ENCODE data around the gene KAT8.
"Not testable (repeated sequence)": the region's sequence is repeated elsewhere in the genome, so short reads cannot be mapped to it uniquely, and the experiment has no call there.

The KAT8 gene

GRCh38 chr16:31128711-31129567 is 11.5 kb downstream of the KAT8 start:
- DNase-seq (ENCODE audit: low read depth) = no peak
- H3K4me3 ChIP-seq (ENCODE audit: low read depth, low read length) = no peak overlapping the region

DNA sequence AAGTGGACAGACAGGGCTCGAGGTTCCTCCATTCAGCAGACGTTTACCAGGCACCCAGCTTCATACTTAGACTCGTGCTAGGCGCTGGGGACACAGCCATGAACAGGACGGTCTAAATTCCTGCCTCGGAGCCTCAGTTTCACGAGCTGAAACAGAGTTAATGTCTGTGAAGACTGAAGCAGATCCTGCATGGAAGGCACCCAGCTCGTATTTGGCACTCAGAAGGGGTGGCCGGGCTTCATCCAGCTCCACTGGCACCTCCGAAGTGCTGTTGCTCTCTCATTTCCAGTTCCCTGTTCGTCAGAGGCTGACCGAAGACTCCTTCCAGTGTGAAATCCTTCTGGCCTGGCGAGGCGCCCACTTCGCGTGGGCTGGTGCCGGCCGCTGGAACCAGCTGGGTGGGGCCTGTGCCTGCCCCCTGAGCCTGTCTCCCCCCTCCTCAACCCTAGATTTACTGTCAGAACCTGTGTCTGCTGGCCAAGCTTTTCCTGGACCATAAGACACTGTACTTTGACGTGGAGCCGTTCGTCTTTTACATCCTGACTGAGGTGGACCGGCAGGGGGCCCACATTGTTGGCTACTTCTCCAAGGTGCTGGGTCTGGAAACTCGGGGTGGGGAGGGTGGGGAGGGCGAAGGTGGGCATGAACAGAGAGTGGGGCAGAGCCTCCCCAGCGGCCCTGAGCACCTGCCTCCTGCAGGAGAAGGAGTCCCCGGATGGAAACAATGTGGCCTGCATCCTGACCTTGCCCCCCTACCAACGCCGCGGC is 12.3 kb downstream of the KAT8 start:
- DNase-seq (ENCODE audit: low read depth) = no peak
- H3K4me3 ChIP-seq (ENCODE audit: low read depth, low read length) = no peak overlapping the region

GRCh38 chr16:31130336-31130891 is 12.9 kb downstream of the KAT8 start:
- DNase-seq (ENCODE audit: low read depth) = no peak
- no peak overlapping the region for H3K4me3 ChIP-seq (ENCODE audit: low read depth, low read length)

DNA sequence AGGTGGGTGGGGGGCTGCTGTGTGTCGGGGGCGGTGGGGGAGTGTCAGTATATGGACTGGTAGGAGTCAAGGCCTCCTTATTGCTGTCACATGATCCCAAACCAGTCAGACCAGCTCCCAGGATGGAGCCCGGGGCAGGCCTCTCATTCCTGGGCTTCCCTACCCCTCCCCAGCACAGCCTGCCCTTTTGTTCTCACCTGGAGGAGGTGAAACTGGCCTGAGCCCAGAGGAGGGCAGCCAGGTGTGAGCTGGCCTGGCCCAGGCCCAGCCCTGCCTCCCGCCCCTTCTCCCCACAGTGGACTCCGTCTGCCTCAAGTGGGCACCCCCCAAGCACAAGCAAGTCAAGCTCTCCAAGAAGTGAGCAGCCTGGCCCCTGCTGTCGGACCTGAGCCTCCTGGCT is 13.4 kb downstream of the KAT8 start:
- H3K4me3 ChIP-seq (ENCODE audit: low read depth, low read length) = no peak overlapping the region
- no peak for DNase-seq (ENCODE audit: low read depth)

- H3K4me3 ChIP-seq (ENCODE audit: low read depth, low read length) = no peak overlapping the region
- DNase-seq (ENCODE audit: low read depth) = no peak
Measured at GRCh38 chr16:31131416-31131815, 14.0 kb downstream of the KAT8 start.

DNA sequence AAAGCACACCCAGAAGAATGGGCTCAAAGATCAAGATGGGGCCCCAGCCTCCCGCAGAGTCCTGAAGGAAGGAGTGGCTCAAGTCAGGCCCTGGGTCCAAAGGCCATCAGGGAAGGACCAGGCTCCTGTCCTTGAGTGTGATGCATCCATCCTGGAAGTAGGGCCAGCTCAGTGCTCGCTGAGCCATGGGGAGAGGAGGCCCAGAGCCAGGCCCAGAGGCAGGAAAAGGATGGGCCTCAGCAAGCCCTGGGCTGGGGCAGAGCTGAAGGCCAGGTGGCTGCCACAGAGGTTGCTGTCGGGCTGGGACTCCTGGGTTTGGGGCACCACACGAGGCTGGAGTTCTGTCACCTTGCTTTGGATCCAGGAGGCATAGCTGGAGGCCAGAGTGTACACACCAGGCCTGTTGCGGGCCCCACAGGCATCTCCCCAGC is 14.4 kb downstream of the KAT8 start:
- no peak for DNase-seq (ENCODE audit: low read depth)
- no peak overlapping the region for H3K4me3 ChIP-seq (ENCODE audit: low read depth, low read length)

GRCh38 chr16:31132303-31132979 is 15.0 kb downstream of the KAT8 start:
- no peak for DNase-seq (ENCODE audit: low read depth)
- no peak overlapping the region for H3K4me3 ChIP-seq (ENCODE audit: low read depth, low read length)

- no peak for DNase-seq (ENCODE audit: low read depth)
- H3K4me3 ChIP-seq (ENCODE audit: low read depth, low read length) = no peak overlapping the region
Measured at GRCh38 chr16:31133046-31133501, 15.6 kb downstream of the KAT8 start.

GRCh38 chr16:31134091-31134571 is 16.7 kb downstream of the KAT8 start:
- DNase-seq (ENCODE audit: low read depth) = no peak

DNA sequence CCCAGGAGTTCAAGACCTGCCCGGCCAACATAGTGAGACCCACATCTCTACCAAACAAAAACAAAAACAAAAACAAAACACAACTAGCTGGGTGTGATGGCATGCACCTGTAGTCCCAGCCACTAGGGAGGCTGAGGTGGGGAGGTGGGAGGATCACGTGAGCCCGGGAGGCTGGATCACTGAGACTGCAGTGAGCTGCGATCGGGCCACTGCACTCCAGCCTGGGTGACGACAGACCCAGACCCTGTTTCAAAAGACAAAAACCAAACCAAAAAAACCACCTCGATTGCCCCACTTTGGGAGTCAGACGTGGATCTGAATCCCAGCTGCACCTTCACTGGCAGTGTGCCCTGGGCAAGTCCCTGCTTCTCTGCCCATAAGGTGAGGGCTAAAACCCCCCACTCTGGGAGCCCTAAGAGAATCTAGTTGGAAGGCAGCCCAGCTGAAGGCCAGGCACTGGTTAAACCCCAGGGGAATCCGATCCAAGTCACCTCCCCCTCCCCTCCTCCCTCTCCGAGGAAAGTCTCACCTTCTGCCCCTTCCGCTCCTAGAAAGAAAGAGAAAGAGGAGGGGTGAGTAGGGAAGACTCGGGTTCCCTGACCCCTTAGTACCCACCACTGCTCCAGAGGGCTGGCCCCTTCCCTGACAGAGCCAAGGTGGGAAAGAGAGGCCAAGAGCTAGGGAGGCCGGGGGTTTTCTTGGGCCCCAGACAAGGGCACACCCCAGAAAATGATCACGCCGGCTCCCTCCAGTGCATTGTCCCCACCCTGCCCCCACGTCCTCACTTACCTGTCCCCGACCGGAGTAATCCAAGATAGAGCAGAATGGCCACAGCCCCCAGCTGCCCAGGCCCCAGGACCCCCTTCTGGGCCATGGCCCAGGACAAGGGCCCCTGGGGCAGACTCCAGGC is 17.4 kb downstream of the KAT8 start:
- DNase-seq (ENCODE audit: low read depth) = no peak
- no peak overlapping the region for H3K4me3 ChIP-seq (ENCODE audit: low read depth, low read length)

More at GRCh38 chr16:31134091-31134571, 16.7 kb downstream of the KAT8 start:
- H3K4me3 ChIP-seq (ENCODE audit: low read depth, low read length) = no peak overlapping the region

- DNase-seq (ENCODE audit: low read depth) = no peak
- no peak within 1 kb of the TSS for H3K4me3 ChIP-seq (ENCODE audit: low read depth, low read length)
Measured at GRCh38 chr16:31135535-31136286, 18.2 kb downstream of the KAT8 start, which contains the start of gene PRSS8. TSS of gene PRSS8 (minus strand) at chr16:31135727. CDS start at chr16:31135498, 229 bp downstream.

- DNase-seq (ENCODE audit: low read depth) = no peak
- H3K4me3 ChIP-seq (ENCODE audit: low read depth, low read length) = no peak overlapping the region
Measured at GRCh38 chr16:31136287-31136662, 18.8 kb downstream of the KAT8 start.

DNA sequence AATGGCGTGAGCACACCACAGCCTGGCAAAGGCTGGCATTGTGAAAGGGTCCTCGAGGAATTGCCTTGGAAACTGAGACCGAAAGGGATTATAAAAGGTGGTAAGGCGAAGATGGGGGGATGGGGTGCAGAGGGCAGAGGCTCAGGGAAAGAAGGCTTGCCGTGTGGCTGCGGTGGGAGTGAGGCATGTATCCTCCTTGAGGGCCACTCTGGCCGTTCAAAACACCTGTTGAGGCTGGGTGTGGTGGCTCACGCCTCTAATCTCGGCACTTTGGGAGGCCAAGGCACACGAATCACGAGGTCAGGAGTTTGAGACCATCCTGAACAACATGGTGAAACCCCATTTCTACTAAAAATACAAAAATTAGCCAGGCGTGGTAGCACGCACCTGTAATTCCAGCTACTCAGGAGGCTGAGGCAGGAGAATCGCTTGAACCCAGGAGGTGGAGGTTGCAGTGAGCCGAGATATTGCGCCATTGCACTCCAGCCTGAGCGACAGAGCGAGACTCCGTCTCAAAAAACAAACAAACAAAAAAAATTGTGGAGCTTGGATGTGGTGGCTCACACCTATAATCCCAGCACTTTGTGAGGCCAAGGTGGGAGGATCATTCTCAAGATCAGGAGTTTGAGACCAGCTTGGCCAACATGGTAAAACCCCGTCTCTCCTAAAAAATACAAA is 19.5 kb downstream of the KAT8 start:
- not testable (repeated sequence) for DNase-seq (ENCODE audit: low read depth); H3K4me3 ChIP-seq (ENCODE audit: low read depth, low read length)

DNA sequence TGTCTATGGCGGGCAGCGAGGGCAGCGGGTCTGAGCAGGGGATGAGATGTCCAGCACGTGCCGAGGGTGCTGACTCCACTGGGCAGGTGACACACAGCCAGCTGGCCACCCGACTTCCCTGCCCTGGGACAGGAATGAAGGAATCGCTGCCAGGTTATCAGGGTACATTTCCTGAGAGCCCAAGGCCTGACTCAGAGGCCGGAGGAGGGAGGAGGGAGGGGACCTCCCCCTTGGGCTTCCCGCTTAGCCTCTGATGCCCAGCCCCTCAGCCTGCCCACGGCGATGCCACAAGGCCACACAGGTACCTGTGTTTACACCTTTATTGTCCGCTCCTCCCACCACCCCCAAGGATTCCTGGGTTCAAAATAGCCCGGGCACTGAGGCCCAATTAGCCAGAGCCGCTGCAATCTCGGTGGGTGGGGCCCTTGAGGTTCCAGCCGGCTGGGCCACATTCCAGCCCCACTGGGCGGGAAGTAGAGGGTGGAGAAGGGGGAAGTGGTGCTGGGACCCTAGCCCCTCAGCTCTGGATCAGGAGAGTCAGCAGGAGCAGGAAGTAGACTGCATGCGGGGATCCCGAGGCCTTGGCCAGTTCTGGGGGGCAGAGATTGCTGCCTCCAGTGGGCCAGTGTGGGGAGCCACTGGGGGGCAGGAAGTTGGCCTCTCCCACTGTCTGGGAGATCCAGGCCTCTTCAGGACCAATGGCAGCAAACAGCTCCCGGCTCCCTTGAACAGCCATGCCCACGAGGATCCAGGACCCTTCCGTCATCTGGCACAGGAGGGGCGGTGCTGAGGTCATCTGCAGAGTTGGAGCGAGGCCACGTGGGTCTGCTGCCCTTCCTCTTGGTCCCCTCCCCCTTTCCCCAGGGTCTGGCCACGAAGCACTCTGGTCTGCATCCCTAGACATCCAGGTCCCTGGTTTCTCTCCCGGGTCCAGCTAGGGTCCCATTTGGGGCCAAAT is 21.4 kb downstream of the KAT8 start:
- peak; percentile 4 for DNase-seq (ENCODE audit: low read depth)

GRCh38 chr16:31141071-31141469 is 23.6 kb downstream of the KAT8 start:
- not testable (repeated sequence) for DNase-seq (ENCODE audit: low read depth); H3K4me3 ChIP-seq (ENCODE audit: low read depth, low read length)

More for the DNA sequence above, 21.4 kb downstream of the KAT8 start:
- H3K4me3 ChIP-seq (ENCODE audit: low read depth, low read length) = no peak overlapping the region

GRCh38 chr16:31141489-31142108 is 24.1 kb downstream of the KAT8 start:
- DNase-seq (ENCODE audit: low read depth) = peak; percentile 23
- peak overlapping the region; percentile 38 for H3K4me3 ChIP-seq (ENCODE audit: low read depth, low read length)
